HFF-Myc (cell line): ENCODE measurements around the gene STK33.

Experiments used
- DNase-seq: peaks from one replicate; pipeline ENCODE4 v3.0.0-alpha.2; 2011; ENCODE audit warnings: low read depth; ENCODE audit errors: extremely low read depth
- H3K4me3 ChIP-seq: replicated peaks from 2 replicates; pipeline ENCODE4 v1.5.1; 2011; ENCODE audit warnings: low read depth, mild to moderate bottlenecking, control low read depth, low read length
- TF ChIP-seq, protein P1 (sequence below): IDR thresholded peaks from 2 replicates; pipeline ENCODE4 v1.5.1; 2012; ENCODE audit warnings: mild to moderate bottlenecking, low read depth, low read length, control low read depth; ENCODE audit errors: missing control alignments

Gene STK33

DNA sequence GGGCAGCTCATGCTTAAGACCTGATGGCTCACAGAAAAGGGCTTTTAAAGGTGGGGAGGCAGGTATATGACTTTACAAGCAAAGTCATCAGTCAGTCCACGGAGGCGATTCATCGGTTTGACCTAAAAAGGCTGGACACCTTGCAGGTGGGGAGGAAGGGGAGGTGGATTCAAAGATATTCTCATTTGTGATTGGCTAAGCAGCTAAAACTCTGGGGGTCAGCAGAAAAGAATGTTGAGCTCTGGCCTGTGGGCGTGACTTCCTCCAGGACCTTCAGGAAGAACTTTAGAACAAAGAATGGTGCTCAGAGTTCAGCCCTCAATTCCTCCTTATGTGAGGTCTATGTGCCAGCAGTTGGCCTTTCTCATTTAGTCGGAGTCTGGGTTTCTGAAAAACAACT, 252.0 kb downstream of the STK33 start:
- no peak for DNase-seq
- H3K4me3 ChIP-seq, result no peak overlapping the region
- TF ChIP-seq, protein P1, sequence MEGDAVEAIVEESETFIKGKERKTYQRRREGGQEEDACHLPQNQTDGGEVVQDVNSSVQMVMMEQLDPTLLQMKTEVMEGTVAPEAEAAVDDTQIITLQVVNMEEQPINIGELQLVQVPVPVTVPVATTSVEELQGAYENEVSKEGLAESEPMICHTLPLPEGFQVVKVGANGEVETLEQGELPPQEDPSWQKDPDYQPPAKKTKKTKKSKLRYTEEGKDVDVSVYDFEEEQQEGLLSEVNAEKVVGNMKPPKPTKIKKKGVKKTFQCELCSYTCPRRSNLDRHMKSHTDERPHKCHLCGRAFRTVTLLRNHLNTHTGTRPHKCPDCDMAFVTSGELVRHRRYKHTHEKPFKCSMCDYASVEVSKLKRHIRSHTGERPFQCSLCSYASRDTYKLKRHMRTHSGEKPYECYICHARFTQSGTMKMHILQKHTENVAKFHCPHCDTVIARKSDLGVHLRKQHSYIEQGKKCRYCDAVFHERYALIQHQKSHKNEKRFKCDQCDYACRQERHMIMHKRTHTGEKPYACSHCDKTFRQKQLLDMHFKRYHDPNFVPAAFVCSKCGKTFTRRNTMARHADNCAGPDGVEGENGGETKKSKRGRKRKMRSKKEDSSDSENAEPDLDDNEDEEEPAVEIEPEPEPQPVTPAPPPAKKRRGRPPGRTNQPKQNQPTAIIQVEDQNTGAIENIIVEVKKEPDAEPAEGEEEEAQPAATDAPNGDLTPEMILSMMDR, result no peak
